ENCODE results near the gene CD81. TPM values are rescaled to one million over a fixed set of nuclear protein-coding genes. Genes with fewer than 3 reads are reported as not detected.

The CD81 gene
- total RNA-seq, 4 donors from 2014 or later: 498 to 652 (median 582) TPM

DNA sequence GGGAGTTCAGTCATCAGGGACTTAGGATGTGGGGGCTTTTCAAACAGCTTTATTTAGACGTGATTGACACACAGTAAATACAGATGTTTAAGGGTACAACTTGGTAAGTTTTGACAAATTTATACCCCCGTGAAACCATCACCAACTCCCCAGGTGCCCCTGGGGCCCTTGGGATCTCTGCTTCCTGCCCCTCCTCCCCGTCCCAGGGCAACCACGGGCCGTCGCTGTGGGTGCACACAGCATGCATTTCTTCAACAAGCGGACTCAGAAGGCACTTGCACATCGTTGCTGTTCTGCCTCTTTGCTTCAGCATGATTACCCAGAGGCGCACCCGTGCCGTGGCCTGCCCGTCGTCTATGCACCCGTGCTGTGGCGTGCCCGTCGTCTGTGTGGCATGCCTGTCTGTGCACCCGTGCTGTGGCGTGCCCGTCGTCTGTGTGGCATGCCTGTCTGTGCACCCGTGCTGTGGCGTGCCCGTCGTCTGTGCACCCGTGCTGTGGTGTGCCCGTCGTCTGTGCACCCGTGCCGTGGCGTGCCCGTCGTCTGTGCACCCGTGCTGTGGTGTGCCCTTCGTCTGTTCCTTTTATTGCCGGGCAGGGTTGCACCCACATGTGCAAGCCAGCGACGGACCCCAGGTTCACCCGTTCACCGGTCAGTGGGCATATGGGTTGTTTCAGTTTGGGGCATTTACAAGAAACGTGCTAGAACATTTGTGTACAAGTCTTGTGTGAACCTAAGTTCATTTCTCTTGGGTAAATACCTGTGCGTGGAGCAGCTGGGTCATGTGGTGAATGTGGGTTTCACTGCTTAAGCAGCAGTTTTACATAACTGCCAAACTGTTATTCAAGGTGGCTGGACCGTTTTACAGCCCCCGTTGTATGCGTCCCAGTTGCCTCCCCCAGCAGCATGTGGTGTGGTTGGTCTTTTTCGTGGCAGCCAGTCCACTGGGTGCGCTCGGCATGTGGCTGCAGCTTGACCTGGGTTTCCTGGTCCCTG, 8.3 kb downstream of the CD81 start:
- H3K27me3 ChIP-seq: no peaks in the 10 kb centered on the region
- peak overlapping the region; percentile 98 to 100 (median 100) for H3K27ac ChIP-seq (replicated peaks in 1 of 4)
- TF ChIP-seq, protein P1, sequence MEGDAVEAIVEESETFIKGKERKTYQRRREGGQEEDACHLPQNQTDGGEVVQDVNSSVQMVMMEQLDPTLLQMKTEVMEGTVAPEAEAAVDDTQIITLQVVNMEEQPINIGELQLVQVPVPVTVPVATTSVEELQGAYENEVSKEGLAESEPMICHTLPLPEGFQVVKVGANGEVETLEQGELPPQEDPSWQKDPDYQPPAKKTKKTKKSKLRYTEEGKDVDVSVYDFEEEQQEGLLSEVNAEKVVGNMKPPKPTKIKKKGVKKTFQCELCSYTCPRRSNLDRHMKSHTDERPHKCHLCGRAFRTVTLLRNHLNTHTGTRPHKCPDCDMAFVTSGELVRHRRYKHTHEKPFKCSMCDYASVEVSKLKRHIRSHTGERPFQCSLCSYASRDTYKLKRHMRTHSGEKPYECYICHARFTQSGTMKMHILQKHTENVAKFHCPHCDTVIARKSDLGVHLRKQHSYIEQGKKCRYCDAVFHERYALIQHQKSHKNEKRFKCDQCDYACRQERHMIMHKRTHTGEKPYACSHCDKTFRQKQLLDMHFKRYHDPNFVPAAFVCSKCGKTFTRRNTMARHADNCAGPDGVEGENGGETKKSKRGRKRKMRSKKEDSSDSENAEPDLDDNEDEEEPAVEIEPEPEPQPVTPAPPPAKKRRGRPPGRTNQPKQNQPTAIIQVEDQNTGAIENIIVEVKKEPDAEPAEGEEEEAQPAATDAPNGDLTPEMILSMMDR (IDR thresholded peaks at IDR 0.05): no peak
- no peak for TF ChIP-seq POLR2AphosphoS5 (IDR thresholded peaks at IDR 0.05)
- no peak for TF ChIP-seq POLR2A (IDR thresholded peaks at IDR 0.05; ENCODE audit: low read depth)
- no peak for DNase-seq (ENCODE audit: extremely low spot score)
- H3K4me1 ChIP-seq: peaks cover 100% of the 10 kb centered on the region in 4 donors
- peaks cover 0 to 32% (median 7%) of the 10 kb centered on the region in 4 donors for H3K36me3 ChIP-seq
- peak overlapping the region in 2 of 4 donors; percentile 0 to 15 for H3K4me3 ChIP-seq
- 46% methylated on average over 45 of the region's 48 CpGs for WGBS
- intact Hi-C loops (cut with DNase I): no loop called here
- H3K9me3 ChIP-seq: no peaks in the 10 kb centered on the region

DNA sequence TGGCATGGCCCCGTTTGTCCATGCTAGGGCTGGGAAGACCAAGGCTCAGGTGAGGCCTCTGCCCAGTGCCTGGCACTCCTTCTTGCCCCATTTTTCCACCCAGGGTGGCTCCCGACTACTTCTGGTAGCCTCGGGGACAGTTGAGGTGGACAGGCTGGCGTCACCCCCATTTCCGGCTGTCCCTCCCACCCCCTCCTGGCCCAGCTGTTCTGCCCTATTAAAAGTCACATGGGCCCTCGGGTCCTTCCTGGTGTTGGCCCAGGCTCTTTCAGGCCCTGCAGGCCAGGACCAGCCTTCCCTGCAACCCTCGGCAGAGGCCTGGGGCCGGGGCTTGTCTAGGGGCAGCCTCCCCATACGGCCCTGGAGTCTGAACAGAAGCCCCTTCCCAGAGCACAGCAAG, 9.5 kb downstream of the CD81 start:
- Histone ChIP-seq H3K27ac (replicated peaks in 1 of 4) (peak overlapping the region; percentile 98 to 100 (median 100)), H3K27me3 (no peaks in the 10 kb centered on the region), H3K36me3 (peaks cover 0 to 43% (median 16%) of the 10 kb centered on the region in 4 donors), H3K4me1 (peaks cover 100% of the 10 kb centered on the region in 4 donors), H3K4me3 (peak overlapping the region in 1 of 4 donors; percentile 13), H3K9me3 (no peaks in the 10 kb centered on the region)
- DNase-seq (ENCODE audit: extremely low spot score): no peak
- intact Hi-C loops (cut with DNase I): no loop called here
- TF ChIP-seq, protein P1 (IDR thresholded peaks at IDR 0.05): no peak
- TF ChIP-seq POLR2A (IDR thresholded peaks at IDR 0.05; ENCODE audit: low read depth) (no peak), POLR2AphosphoS5 (IDR thresholded peaks at IDR 0.05) (no peak), EP300 (IDR thresholded peaks at IDR 0.05) (no peak)
- WGBS: 41% methylated on average over 9 of the region's 9 CpGs

DNA sequence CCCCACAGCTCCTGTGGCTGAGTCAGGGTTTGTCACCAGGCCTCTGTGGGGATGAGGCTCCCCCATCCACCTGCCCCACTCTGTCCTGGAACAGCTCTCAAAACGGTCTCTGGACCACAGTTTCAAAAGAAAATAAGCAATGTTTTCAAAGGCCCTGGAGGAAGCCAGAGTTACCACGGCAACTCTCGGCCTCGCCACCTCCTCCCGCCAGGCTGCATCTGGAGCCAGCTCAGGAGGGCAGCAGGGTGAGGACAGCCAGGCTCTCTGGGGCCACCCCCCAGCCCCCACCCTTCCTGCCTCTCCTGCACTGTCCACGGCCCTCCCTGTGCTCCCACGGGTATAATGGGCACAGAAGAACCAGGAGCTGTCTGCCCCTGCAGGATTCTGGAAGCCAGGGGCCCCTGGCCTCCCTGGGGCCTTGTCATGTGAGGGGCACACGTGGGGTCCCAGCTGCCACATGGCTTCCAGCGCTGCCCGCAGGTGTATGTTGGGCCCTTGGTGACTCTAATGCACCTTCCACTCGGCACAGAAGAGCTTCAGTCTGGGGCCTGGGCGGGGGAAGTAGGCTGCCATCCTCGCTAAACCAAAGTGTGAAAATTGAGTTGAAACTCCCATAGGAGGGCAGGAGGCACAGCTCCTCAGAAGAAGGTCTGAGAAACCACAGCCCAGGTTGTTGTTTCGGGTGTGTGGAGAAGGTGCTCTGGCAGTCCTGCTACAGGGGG, 10.3 kb downstream of the CD81 start:
- intact Hi-C loops (cut with DNase I): no loop called here
- peak overlapping the region; percentile 98 to 100 (median 100) for H3K27ac ChIP-seq (replicated peaks in 1 of 4)
- no peak for DNase-seq (ENCODE audit: extremely low spot score)
- TF ChIP-seq EP300 (IDR thresholded peaks at IDR 0.05): no peak
- peak; percentile 23 to 27 for TF ChIP-seq POLR2AphosphoS5 (IDR thresholded peaks at IDR 0.05)
- TF ChIP-seq, protein P1 (IDR thresholded peaks at IDR 0.05): no peak
- no peak for TF ChIP-seq POLR2A (IDR thresholded peaks at IDR 0.05; ENCODE audit: low read depth)
- H3K9me3 ChIP-seq: no peaks in the 10 kb centered on the region
- peak overlapping the region in 3 of 4 donors; percentile 3 to 13 (median 3) for H3K4me3 ChIP-seq
- H3K36me3 ChIP-seq: peaks cover 0 to 52% (median 25%) of the 10 kb centered on the region in 4 donors
- WGBS: 44% methylated on average over 12 of the region's 14 CpGs
- no peaks in the 10 kb centered on the region for H3K27me3 ChIP-seq
- H3K4me1 ChIP-seq: peaks cover 97 to 100% (median 100%) of the 10 kb centered on the region in 4 donors

DNA sequence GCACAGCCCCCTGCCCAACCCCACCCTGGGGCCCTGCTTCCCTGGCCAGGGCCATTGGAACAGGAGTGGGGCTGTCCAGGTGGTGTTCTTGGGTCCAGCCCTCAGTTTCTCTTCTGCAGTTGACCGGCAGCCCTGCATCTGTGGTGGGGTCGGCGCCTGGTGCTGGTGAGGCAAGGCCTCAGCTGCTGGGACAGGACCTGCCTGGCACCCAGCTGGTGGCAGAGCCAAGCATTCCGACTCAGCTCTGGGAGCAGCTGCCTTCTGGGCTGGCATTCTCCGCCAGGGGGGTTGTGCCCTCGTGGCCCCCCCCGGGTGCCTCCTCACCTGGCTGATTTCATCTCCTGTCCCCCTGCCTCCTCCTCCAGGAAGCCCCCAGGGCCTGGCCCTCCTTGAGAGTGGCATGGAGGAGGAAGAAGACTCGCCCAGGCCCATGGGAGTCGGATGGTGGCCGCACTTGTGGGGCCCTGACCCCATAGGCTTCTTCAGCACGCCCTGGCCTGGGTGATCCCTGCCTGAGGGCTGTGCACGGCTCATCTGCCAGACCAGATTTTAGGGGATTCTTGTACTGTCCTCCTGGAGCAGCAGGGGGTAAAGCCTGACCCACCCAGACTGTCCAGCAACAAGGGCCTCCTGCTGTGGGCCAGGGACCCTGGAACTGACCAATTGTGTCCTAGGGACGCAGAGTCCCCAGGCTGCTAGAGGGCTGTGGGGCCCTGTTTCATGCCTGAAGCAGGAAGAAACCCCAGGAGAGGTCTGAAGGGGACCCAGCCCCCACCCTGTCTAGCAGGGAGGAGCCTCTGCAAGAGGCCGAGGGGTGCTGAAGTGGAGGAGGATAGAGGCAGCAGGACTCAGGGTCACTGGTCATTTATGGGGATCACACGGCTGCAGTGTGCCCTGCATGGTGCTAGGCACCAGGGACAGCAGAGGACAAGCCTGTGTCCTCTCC, 11.6 kb downstream of the CD81 start:
- 53% methylated on average over 5 of the region's 15 CpGs for WGBS
- peaks cover 0 to 64% (median 37%) of the 10 kb centered on the region in 4 donors for H3K36me3 ChIP-seq
- H3K4me1 ChIP-seq: peaks cover 85 to 100% (median 99%) of the 10 kb centered on the region in 4 donors
- H3K9me3 ChIP-seq: no peaks in the 10 kb centered on the region
- no peak overlapping the region for H3K4me3 ChIP-seq
- no peak for DNase-seq (ENCODE audit: extremely low spot score)
- H3K27me3 ChIP-seq: no peaks in the 10 kb centered on the region
- intact Hi-C loops (cut with DNase I): no loop called here
- H3K27ac ChIP-seq (replicated peaks in 1 of 4): peak overlapping the region; percentile 98 to 100 (median 100)
- no peak for TF ChIP-seq POLR2AphosphoS5 (IDR thresholded peaks at IDR 0.05)
- TF ChIP-seq, protein P1 (IDR thresholded peaks at IDR 0.05): peak in 1 of 3 experiments; percentile 30

Measured in esophagus muscularis mucosa (tissue), 4 donors.